Measurements from ENCODE around the gene OR2G2.

OR2G2 gene, protein sequence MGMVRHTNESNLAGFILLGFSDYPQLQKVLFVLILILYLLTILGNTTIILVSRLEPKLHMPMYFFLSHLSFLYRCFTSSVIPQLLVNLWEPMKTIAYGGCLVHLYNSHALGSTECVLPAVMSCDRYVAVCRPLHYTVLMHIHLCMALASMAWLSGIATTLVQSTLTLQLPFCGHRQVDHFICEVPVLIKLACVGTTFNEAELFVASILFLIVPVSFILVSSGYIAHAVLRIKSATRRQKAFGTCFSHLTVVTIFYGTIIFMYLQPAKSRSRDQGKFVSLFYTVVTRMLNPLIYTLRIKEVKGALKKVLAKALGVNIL

DNA sequence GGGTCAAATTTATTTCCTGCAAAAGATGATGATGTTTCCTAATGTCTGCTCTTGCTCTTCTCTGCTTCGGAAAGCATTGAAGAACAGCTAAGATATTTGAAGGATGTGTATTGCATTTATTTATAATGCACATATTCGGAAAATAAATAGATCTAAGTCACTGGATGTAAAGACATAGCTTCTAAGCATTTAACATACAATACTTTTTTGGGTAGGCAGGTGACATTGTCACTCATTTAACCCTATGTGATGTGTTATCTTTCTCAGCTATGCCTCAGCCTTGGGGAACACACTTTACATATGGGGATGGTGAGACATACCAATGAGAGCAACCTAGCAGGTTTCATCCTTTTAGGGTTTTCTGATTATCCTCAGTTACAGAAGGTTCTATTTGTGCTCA is at the start of gene OR2G2:
Gene OR2G2, plus strand, starts transcription at position 301 of the 400 bp plus-strand sequence. Its CDS starts 0 bp downstream, at position 301.
- no peak for DNase-seq

DNA sequence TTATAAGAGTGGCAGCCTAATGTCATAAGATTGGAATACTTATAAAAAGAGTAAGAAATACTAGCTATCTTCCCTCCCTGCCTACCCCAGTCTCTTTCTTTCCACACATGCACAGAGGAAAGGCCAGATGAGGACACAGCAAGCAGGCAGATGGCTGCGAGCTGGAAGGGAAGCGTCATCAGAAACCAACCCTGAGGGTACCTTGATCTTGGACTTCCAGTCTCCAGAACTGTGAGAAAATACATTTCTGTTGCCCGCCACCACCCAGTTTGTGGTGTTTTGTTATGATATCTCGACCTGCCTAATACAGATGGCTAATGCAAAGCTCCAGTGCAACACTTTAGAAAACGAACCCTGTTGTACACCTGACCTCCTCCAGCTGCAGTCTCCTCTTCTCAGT is 49.6 kb upstream of the OR2G2 start:
- no peak for DNase-seq

- no peak for DNase-seq
Observed at GRCh38 chr1:247539215-247539614, 48.9 kb upstream of the OR2G2 start.

DNA sequence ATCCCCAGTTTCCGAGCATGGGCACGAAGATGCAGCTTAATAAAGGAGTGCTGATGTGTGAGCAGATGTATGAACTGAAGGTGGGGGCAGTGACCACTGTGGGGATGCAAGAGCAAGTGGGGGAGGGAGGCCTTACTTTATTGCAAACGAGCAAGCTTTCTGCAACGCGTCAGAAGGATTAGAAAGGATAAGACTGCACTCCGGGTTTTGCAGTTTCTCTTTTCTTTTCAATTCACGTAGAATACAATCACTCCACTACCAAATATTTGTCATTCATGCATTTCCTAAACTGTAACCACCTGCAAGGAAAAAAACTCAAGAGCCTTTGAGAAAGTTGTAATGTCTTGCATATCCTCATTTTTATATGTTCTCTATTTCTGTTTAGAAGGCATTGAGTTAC is 47.6 kb upstream of the OR2G2 start:
- DNase-seq: no peak

GRCh38 chr1:247542811-247543210 is 45.3 kb upstream of the OR2G2 start:
- no peak for DNase-seq

- DNase-seq: peak; percentile 1
Observed at GRCh38 chr1:247548092-247548491, 40.1 kb upstream of the OR2G2 start.

GRCh38 chr1:247548769-247549182 is 39.4 kb upstream of the OR2G2 start, which contains the start of gene GCSAML:
GCSAML (plus strand) TSS chr1:247549134; CDS start chr1:247549192, 58 bp downstream.
- DNase-seq: no peak

GRCh38 chr1:247551721-247552120 is 36.4 kb upstream of the OR2G2 start:
- DNase-seq: no peak

- no peak for DNase-seq
Observed at GRCh38 chr1:247552231-247552630, 35.9 kb upstream of the OR2G2 start.

- no peak for DNase-seq
Observed at GRCh38 chr1:247557926-247558674, 30.1 kb upstream of the OR2G2 start.

GRCh38 chr1:247561711-247562110 is 26.4 kb upstream of the OR2G2 start:
- no peak for DNase-seq

GRCh38 chr1:247562198-247562597 is 26.0 kb upstream of the OR2G2 start:
- DNase-seq: no peak

DNA sequence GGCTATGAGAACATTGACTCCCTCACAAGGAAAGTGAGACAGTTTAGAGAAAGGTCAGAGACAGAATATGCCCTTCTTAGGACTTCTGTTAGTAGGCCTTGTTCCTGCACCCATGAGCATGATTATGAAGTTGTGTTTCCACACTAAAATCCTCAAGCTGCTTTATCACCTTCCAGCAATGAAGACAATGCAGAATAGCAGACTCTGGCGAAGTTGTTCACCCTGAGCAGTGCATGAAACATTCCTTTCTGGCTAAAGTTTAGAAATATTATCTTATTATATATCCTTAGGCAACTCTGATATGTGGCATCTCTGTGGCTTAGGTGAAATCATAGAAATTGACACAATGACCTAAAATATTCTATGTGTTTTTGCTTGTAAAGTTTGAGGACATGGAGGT is 13.9 kb upstream of the OR2G2 start:
- no peak for DNase-seq

GRCh38 chr1:247574664-247575063 is 13.5 kb upstream of the OR2G2 start:
- no peak for DNase-seq

- peak; percentile 16 for DNase-seq
Observed at GRCh38 chr1:247576514-247576913, 11.6 kb upstream of the OR2G2 start.

DNA sequence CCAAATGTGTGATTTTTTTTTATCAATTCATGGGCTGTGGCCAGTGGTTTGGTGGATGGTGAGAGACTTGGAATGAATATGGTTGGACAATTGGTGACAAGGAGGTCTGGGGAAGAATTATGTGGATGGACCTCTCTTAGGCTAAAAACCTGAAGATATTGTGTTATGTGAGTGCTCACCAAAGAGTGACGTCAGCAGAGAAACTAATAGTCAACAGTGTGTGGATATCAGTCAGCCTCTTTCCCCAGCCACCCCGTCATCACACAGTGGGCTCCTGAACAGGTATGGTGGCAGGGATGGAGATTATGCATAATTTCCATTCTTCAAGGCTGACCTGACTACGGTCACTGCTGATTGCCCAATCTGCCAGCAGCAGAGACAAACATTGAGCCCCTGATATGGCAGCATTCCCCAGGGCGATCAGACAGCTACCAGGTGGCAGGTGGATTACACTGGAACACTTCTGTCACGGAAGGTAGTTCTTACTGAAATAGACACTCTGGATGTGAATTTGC is 9.2 kb upstream of the OR2G2 start:
- DNase-seq: no peak

- no peak for DNase-seq
Observed at GRCh38 chr1:247605286-247605685, 17.1 kb downstream of the OR2G2 start, which contains the start of gene OR2G3. OR2G3 (plus strand) TSS chr1:247605586; CDS start chr1:247605586, 0 bp downstream.

DNA sequence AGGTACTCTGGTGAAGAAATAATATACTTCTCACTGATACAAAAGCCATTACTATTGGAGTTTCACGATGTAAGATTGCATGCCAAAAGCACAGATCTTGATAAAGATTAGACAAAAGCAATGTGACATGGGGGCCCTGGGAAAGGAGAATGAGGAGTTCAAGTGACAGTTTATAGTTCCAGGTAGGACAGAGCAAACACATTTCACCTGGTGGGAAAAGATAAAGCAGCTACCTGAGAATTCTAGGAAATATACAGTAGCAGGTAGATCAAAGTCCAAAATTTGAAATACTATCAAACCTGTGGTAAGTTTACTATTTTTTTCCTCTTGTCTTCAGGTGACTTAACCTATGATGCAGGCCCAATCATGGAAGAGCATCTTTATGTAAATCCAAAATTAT is 25.2 kb downstream of the OR2G2 start:
- DNase-seq: no peak

- no peak for DNase-seq
Observed at GRCh38 chr1:247614625-247615024, 26.5 kb downstream of the OR2G2 start.

DNA sequence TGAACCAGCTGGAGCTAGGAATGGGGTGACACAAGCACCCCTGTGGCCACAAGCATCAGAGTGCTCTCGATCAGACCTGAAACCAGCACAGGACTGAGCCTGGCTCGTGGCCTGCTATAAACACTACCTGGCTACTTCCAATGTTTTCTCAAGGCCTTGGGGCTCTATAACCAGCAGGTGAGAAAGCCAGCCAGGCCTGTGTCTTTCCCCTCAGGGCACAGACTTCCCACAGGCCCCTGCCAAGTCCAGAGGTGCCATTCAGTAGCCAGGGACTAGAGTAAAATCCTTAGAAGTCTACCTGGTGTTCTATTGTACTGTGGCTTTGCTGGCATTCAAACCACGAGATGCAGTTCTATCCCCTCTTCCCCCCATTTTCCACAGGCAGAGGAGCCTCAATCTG is 39.8 kb downstream of the OR2G2 start:
- DNase-seq: no peak

- no peak for DNase-seq
Observed at GRCh38 chr1:247638011-247638410, 49.9 kb downstream of the OR2G2 start.

GRCh38 chr1:247638781-247639180 is 50.6 kb downstream of the OR2G2 start:
- DNase-seq: no peak
